ENCODE data around the gene CHPF2.

The CHPF2 gene

DNA sequence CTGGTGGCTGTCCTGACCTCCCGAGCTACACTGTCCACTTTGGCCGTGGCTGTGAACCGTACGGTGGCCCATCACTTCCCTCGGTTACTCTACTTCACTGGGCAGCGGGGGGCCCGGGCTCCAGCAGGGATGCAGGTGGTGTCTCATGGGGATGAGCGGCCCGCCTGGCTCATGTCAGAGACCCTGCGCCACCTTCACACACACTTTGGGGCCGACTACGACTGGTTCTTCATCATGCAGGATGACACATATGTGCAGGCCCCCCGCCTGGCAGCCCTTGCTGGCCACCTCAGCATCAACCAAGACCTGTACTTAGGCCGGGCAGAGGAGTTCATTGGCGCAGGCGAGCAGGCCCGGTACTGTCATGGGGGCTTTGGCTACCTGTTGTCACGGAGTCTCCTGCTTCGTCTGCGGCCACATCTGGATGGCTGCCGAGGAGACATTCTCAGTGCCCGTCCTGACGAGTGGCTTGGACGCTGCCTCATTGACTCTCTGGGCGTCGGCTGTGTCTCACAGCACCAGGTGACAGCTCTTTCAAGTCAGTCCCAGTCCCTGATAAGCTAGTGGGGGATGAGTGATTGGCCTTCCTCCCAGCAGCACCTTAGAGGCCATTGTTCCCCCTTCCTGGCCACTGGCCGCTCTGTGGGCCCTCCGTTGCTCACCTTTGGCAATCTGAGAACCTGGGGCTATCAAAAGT is 3.0 kb downstream of the CHPF2 start:
- DNase-seq = no peak

DNA sequence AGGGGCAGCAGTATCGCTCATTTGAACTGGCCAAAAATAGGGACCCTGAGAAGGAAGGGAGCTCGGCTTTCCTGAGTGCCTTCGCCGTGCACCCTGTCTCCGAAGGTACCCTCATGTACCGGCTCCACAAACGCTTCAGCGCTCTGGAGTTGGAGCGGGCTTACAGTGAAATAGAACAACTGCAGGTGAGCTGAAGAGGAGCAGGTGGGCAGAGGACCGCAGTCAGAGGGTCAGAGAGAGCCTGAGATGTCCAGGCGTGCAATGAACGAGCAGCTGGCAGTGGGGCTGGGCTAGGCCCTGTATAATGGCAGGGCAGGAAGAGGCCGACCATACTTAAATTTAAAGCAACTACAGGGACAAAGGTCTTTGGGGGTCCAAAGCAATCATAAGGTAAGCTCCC is 4.1 kb downstream of the CHPF2 start:
- DNase-seq = no peak

DNA sequence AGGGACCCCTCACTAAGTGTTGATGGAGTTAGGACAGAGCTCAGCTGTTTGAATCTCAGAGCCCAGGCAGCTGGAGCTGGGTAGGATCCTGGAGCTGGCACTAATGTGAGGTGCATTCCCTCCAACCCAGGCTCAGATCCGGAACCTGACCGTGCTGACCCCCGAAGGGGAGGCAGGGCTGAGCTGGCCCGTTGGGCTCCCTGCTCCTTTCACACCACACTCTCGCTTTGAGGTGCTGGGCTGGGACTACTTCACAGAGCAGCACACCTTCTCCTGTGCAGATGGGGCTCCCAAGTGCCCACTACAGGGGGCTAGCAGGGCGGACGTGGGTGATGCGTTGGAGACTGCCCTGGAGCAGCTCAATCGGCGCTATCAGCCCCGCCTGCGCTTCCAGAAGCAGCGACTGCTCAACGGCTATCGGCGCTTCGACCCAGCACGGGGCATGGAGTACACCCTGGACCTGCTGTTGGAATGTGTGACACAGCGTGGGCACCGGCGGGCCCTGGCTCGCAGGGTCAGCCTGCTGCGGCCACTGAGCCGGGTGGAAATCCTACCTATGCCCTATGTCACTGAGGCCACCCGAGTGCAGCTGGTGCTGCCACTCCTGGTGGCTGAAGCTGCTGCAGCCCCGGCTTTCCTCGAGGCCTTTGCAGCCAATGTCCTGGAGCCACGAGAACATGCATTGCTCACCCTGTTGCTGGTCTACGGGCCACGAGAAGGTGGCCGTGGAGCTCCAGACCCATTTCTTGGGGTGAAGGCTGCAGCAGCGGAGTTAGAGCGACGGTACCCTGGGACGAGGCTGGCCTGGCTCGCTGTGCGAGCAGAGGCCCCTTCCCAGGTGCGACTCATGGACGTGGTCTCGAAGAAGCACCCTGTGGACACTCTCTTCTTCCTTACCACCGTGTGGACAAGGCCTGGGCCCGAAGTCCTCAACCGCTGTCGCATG is 5.2 kb downstream of the CHPF2 start:
- no peak for DNase-seq

DNA sequence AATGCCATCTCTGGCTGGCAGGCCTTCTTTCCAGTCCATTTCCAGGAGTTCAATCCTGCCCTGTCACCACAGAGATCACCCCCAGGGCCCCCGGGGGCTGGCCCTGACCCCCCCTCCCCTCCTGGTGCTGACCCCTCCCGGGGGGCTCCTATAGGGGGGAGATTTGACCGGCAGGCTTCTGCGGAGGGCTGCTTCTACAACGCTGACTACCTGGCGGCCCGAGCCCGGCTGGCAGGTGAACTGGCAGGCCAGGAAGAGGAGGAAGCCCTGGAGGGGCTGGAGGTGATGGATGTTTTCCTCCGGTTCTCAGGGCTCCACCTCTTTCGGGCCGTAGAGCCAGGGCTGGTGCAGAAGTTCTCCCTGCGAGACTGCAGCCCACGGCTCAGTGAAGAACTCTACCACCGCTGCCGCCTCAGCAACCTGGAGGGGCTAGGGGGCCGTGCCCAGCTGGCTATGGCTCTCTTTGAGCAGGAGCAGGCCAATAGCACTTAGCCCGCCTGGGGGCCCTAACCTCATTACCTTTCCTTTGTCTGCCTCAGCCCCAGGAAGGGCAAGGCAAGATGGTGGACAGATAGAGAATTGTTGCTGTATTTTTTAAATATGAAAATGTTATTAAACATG is 6.0 kb downstream of the CHPF2 start:
- DNase-seq = no peak

DNA sequence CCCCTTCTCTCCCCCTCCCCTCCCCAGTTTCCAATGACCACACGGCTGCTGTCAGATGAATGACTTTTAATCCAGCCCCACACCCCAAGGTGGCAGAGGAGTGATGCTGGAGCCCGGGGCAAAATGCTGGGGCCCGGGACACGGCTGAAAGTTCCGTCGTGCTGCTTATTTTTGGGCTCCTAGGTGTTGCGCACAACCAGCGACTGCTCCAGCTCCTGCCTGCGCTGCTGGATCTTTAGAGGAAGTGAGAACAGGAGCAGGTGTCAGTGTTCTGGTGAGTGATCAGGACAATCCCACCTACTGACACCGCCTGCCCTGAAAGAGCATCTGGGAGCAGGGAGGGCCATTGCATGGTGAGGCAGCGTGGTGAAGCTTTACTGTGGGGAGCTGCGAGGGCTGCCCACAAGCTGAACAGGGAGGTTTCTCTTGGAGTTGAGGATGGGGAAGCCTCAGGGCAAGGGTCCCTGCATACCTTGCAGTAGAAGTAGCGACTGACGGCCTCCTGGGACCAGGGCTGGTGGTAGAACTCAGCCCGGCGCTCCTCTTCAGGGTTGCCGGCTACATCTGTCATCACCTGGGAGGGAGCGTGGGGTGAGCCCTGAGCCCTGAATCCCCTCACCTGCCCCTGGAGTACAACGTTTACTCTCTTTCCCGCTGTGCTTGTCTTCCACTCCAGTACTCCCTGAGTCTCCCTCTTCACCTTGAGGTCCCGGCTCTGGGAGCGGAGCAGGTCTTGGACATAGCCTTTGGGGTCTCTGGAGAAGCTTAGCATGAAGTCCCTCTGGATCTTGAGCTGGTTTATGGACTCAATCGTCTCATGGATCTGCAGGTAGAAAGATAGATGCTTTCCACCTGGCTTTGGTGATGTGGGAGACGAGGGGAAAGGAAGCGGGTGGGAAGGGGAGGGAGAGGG is 6.9 kb downstream of the CHPF2 start:
- no peak for DNase-seq

DNA sequence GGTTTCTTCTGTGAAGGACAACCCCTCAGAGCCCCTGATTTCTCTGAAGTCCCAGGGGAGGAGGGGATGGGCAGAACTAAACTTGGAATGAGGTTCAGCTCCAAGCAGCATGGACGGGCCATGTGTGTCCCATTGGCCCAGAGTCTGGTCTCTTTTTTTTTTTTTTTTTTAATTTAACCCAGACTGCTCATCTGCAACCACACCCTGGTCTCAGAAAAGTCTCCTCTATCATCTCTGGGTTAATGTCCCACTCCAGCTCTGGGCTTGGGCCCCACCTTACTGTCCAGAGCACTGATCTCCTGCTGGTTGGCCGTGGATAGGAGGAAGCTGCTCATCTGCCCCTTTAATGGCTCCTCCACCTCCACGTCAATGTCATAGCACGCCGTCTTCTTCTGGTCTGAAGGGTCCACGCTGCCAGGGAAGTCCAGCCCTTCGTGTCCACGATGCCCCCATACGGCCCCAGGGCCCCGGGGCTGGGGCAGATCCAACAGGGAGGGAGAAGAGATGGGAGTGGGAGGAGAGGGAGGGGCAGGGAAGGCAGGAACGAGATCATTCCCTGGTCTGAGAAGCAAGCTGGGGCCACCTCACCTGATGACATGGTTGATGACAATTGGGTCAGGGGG is 7.7 kb downstream of the CHPF2 start:
- DNase-seq = no peak

DNA sequence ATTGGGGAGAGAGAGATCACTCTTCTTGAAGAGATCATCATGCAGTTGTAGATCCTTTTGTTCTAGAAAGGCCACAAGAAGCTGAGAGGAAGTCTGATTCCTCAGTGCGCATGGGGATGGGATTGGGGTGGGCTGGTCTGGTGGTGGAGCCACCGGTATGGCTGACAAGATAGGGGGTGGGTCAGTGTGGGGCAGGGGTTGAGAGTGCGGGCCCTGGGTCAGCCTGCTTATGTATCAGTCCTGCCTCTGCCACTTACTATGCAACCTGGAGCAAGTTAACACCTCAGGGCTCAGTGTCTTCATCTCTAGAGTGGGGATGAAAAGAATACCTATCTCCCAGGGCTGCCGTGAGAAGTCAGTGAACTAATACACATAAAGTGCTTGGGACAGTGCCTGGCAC is 8.3 kb downstream of the CHPF2 start:
- no peak for DNase-seq

DNA sequence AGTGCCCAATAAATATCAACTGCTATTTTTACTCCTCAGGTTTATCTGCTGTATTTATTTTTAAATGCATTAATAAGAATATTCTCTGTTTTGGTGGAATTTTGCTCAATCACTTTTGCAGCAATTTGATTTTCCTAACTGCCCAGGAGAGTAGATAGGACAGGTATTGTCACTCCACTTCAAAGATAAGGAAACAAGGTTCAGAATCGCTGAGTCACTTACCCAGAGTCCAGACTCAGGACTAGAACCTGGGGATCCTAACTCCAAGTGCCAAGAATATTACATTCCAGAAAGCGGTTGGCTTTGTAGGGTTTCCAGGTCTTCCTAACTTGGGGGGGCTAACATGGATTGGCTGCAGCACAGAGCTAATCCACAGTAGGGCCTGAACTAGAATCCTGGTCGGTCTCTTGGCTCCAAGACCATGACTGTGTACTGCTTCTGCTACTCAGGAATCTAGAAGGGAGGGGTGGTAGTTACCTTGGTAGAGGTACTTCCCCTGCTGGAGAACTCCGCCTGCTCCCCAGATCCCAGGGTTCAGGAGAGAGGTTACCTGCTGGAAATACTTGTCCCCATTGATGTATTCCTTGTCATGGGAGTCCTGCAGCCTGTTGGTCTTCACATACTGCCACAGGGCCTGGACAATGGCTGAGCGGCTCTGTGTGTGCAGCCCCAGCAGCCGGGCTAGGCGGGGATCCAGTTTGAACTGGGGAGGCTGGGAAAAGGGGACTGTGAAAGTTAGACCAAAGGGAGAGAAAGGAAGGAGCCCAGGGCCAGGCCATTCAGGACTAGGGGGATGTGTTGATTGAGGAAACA is 8.9 kb downstream of the CHPF2 start:
- no peak for DNase-seq

DNA sequence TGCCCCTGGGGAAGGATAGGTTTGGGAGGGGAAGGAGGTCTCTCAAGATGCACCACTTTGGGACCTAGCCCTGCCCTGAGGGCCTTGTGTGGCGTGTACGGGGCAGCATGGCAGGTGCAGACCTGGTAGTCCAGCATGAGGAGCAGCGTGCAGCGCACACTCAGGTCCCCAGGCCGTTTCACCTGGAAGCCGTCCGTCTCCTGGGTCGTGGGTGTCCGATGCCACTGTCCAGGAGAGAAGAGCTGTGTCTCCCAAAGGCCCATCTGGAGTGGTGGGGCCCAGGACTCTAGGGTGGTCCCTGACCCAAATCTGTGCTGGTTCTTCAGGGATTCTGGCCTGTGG is 9.4 kb downstream of the CHPF2 start:
- no peak for DNase-seq

DNA sequence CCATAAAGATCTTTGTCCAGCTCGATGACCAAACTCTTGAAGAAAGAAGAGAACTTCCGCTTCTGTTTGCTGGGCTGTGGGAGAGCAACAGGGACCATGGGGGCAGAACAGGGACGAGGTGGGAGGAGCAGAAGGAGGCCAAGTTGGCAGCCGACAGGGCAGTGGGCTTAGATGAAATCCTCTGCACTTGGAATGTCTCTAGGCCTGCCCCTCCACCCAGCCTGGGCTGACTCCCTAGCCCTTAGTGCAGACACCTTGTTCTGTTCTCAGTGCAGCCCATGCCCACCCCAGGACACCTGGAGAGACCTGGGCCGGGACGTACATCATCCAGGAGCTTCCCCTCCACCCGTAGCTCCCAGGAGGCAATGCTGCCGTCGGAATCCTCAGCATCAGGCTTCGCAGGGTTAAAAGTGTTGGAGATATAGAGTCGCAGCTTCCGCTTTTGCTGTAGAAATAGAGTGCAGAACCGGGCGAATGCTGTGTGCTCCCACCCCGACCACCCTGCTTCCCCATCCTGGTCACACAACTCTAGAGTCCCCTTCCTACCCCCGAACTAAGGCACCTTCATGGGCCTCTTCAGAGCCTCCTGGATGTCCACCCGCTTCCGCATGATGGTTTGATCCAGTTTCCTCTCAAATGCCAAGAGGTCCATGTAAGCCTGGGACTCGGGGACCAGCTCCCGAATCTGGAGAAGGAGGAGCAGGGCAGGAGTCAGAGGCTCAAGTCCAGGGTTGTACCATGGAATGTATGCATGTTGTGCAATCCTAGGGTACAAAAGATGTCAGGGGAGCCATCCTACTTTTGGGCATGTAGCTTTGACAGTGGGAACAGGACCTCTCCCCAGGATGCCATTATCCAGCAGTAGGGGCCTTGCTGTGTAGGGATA is 10.1 kb downstream of the CHPF2 start:
- no peak for DNase-seq

DNA sequence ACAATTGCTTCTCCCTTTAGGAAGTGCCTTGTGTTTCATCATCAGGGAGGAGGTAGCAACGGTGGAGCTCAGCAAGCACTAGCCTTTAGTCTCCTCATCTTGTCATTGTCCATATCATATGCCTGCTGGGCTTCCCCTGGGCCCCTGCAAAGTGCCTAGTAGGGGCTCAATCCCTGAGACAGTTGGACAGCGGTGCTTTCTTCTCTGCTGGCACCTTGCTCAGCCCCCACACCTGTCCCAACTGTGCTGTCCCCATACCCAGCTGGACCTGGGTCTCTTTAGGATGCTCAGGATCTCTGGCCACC is 10.7 kb downstream of the CHPF2 start:
- no peak for DNase-seq

DNA sequence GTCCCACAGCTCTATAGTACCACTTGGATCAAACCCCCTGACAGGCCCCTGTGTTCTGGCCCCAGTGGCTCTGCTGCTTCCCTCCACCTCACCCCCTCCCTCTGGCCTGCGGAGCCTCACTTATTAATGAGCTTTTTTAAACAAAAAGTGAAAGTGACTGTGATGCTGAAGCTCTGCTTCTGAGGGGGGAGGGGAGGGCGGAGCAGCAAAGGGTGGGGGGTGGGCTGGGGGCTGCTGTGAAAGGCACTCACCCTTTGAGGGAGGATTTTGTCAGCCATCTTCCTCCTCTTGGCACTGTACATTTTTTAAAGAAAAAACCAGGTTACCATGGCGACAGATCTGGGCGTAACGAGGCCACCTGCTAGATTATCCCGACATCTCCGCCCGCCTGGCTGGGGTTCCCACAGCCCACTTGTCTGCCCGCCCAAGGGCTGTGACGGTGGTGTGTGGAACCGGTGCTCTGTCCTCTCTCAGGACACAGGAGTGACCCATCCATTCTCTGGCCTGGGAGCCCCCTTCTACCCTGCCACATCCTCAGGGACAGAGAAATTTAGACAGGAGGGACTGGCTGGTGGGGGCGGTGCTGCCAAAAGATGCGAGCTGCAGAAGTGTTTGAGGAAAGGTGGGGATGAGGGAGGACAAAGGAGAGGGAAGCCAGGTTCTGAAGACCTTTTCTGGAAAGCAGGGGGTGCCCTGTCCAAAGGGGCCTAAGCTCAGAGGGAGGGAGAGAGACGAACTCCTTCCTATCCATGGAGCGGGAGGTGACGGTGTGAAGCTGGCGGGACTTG is 11.3 kb downstream of the CHPF2 start:
- peak in 1 of 2 donors; percentile 43 for DNase-seq

DNA sequence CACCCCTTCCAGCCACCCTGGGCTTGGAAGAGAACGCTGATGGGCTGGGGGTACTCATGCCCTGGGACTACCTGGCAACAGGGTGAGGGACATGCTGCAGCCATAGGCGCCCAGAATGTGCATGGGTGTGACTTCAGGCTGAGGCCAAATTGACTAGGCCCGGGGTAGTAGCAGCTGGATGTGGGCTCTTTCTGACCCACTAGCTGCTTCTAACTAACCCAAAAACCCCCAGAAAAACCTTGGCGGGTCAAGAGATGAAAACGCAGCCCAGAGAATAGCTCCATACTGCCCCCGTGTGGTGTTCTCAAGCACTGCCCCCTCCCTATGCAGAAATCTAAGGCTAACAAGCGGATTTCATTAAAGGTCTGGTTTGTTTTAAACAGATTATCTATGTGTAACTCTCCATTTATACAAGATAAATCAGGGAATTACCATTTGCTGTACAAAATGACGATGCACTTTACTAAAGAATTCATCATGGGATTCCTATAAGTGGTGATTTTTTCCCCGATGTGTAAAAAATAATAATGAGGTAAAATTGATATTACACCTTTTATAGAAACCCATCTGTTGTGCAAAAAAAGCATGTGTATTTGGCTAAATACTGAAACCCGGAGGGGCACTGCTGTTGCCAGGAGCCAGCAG is 12.0 kb downstream of the CHPF2 start:
- peak; percentile 67 to 70 for DNase-seq

DNA sequence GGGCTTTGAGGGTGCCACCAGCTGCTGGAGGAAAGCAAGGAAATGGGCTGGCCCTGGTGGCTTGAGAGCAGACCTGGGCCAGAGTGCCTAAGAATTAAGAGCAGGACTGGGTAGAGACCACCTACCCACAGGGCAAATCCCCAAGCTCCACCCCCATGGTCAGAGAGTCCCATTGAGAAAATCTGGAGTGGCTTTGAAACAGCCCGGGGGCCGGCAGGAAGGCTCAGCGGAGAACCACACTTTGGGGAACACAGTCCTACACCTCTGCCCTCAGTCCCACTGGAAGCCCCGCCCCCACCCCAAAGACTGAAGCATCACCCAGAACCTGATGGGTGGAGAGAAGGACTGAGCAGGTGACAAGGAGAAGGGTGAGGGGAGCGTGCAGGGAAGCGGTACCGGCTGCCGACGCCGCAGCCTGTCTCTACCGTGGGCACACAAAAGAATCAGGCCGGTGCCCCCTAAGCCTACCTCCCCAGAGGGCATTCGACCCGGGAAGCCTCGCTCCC is 12.6 kb downstream of the CHPF2 start:
- no peak for DNase-seq

DNA sequence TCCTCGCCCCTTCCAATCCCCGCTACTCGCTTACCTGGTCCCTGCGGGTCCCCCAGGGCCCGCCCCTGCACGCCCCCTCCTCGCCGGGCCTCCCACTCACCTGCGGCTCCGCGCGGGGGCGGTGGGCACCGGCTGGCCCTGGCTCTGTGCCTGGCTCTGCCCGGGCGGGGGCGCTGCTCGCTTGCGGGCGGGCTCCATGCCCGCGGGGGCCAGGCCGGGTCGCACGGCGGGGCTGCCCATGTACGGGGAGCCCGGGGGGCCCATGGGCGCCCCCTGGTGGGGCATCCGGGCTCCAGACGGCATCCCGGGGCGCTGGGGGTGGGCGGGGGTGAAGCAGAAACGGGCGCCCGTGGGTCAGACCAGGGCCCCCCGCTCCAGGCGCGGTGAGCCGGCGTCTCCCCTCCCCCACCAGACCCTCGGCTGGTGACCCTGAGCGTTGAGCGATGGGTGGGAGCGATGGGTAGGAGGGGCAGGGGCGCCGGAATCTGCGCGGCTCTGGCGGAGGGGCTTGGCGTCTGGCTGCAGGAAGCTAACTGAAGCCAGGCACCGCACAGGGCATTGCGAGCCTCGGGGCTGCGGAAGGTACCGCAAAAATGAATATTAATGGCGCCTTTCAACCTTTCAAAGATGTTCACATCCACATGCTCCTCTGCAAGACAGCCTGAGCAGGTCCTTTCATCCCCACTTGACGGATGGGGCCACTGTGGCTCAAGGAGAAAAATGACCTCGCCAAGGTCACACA is 13.2 kb downstream of the CHPF2 start:
- peak; percentile 68 to 74 for DNase-seq

DNA sequence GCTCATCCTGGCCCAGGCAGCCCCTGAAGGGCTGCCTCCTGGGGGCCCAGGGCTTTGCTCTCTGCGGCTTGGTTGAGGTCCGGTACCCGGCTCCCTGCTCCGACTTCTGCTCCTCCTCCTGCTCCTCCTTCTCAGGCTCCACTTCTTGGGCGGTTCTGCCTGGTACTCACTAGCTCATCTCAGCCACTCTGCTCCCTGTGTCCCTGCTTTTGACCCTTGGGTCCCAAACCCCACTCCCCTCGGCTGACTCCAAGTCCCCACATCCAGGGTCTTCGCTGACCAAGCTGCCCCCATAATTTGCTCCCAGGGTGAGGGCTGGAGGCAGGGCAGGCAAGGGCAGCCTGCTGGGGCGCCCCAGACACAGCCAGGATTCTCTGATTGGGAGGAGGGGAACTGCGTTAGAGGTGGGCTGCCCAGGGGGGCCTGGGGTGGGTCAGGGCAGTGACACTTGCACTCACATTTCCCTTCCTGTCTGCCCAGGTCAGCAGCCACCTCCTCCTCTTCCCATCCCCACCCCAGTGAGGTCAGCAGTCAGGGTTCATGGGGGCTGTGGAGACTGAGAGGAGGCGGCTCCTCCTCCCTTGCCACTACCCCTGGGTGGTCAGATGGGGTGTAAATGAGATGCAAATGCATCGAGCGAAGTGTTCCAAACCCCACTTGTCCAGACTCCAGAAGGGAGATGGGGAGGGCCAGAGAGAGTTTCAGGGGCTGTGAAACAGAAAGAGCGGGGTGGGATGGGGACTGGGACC is 14.0 kb downstream of the CHPF2 start:
- DNase-seq = no peak

DNA sequence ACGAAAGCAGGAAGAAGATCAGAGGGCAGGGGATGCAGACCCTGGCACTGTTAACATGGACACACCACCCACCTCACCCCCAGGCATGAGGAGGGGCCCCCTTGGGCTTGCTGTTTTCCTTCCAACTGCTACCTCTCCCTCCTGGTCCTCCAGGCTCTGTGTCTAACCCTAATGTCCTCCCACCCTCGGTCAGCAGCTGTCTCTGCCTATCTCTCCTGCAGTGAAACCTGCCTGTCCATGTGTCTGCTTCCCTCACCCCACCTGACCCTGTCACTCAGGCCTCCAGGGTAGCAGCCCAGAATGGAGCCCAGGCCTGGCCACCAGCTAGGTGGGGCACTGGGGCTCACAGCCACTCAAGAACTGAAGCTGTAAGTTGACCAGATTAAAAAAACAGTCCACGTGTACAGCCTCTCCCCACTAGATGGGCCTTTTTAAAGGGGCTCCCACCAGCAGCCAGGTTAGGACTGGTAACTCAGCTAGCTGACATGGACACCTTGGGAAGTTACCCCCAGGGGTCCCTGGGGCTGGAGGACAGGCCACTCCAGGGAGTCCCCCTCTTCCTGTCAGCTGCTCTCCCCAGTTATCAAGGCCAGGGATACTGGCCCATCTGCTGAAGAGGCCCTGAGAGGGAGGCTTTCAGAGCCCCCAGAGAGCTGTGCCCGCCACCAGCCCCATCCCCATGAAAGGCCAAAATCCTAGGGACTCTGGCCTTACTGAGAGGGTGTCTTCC is 14.7 kb downstream of the CHPF2 start:
- DNase-seq = no peak
